Activated CD8-positive, alpha-beta memory T cell treated with anti-CD3 and anti-CD28 coated beads for 1 hour (primary cell): ENCODE data around the gene MBNL1.
"Not testable (repeated sequence)": the region's sequence is repeated elsewhere in the genome, so short reads cannot be mapped to it uniquely, and the experiment has no call there.

Experiments used
- DNase-seq, 2 donors: peaks; one replicate each; pipeline ENCODE4 v3.0.0-alpha.2; 2020; ENCODE audit warnings: low read depth in 1 of 2; ENCODE audit errors: extremely low read depth in 1 of 2

Gene MBNL1

GRCh38 chr3:152436707-152437590 lies 168.2 kb downstream of the MBNL1 start:
- no peak for DNase-seq

- DNase-seq, result no peak
Observed at GRCh38 chr3:152438181-152438580, 169.5 kb downstream of the MBNL1 start.

GRCh38 chr3:152438706-152439105 lies 170.0 kb downstream of the MBNL1 start:
- DNase-seq, result no peak

GRCh38 chr3:152440243-152440642 lies 171.5 kb downstream of the MBNL1 start:
- DNase-seq, result not testable (repeated sequence)

GRCh38 chr3:152443212-152444023 lies 174.7 kb downstream of the MBNL1 start:
- DNase-seq, result no peak

GRCh38 chr3:152444029-152444641 lies 175.4 kb downstream of the MBNL1 start:
- DNase-seq, result no peak

GRCh38 chr3:152445212-152445611 lies 176.5 kb downstream of the MBNL1 start:
- no peak for DNase-seq

- DNase-seq, result no peak
Observed at GRCh38 chr3:152446495-152446894, 177.8 kb downstream of the MBNL1 start.

GRCh38 chr3:152447511-152447910 lies 178.8 kb downstream of the MBNL1 start:
- no peak for DNase-seq

- DNase-seq, result no peak
Observed at GRCh38 chr3:152448091-152448490, 179.4 kb downstream of the MBNL1 start.

- DNase-seq, result no peak
Observed at GRCh38 chr3:152452318-152452717, 183.6 kb downstream of the MBNL1 start.

- DNase-seq, result no peak
Observed at GRCh38 chr3:152454076-152454875, 185.5 kb downstream of the MBNL1 start.

- no peak for DNase-seq
Observed at GRCh38 chr3:152455989-152456388, 187.3 kb downstream of the MBNL1 start.

- no peak for DNase-seq
Observed at GRCh38 chr3:152457500-152458375, 189.0 kb downstream of the MBNL1 start.

GRCh38 chr3:152458376-152459117 lies 189.8 kb downstream of the MBNL1 start:
- DNase-seq, result no peak

GRCh38 chr3:152459118-152459515 lies 190.4 kb downstream of the MBNL1 start:
- DNase-seq, result no peak

GRCh38 chr3:152459572-152459971 lies 190.8 kb downstream of the MBNL1 start:
- DNase-seq, result no peak

GRCh38 chr3:152460936-152461335 lies 192.2 kb downstream of the MBNL1 start:
- no peak for DNase-seq

- no peak for DNase-seq
Observed at GRCh38 chr3:152461460-152461859, 192.7 kb downstream of the MBNL1 start.
